ENCODE measurements around the gene SLC7A5. TPM values are rescaled to one million over a fixed set of nuclear protein-coding genes. Genes with fewer than 3 reads are reported as not detected.

Gene SLC7A5
- total RNA-seq, 2 donors from 2014 or later, result 374 to 588 TPM

DNA sequence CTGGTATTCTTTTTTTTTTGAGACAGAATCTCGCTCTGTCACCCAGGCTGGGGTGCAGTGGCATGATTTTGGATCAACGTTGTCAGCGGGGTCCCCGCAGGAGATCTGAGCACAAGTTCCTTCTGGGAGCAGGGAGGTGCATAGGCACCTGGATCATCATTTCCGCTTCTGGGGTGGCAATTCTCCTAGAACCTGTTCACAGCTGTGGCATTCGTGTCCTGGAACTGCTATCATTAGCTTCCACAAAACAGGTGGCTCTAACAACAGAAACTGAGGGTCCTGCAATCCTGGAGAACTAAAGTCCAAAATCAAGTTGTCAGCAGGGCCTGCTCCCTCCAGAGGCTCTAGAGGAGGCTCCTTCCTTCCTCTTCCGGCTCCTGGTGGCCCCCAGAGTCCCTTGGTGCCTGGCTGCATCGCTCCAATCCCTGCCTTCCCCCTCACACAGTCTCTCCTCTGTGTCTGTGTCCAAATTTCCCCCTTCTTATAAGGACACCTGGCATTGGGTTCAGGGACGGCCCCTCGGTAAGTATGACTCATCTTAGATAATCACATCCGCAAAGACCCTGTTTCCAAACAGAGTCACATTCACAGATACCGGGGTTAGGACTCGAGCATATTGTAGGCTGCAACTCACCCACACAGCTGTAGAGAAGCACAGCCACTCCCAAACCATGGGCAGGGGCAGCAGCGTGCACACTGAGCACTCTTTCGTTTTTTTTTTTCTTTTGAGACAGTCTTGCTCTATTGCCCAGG, 60.0 kb downstream of the SLC7A5 start:
- Mint-ChIP-seq H3K4me1 (peaks cover 4% of the 10 kb centered on the region), H3K36me3 (ENCODE audit: low read depth) (no peaks in the 10 kb centered on the region), H3K27ac (no peak overlapping the region), H3K27me3 (ENCODE audit: insufficient read depth) (no peaks in the 10 kb centered on the region), H3K9me3 (no peaks in the 10 kb centered on the region), H3K4me3 (no peak overlapping the region)
- TF ChIP-seq, protein P1, sequence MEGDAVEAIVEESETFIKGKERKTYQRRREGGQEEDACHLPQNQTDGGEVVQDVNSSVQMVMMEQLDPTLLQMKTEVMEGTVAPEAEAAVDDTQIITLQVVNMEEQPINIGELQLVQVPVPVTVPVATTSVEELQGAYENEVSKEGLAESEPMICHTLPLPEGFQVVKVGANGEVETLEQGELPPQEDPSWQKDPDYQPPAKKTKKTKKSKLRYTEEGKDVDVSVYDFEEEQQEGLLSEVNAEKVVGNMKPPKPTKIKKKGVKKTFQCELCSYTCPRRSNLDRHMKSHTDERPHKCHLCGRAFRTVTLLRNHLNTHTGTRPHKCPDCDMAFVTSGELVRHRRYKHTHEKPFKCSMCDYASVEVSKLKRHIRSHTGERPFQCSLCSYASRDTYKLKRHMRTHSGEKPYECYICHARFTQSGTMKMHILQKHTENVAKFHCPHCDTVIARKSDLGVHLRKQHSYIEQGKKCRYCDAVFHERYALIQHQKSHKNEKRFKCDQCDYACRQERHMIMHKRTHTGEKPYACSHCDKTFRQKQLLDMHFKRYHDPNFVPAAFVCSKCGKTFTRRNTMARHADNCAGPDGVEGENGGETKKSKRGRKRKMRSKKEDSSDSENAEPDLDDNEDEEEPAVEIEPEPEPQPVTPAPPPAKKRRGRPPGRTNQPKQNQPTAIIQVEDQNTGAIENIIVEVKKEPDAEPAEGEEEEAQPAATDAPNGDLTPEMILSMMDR (conservative IDR thresholded peaks at IDR 0.05), result no peak
- H3K36me3 ChIP-seq (ENCODE audit: control insufficient read depth, insufficient read depth, low read length), result no peaks in the 10 kb centered on the region
- no peaks in the 10 kb centered on the region for H3K4me1 ChIP-seq (ENCODE audit: control insufficient read depth, insufficient read depth, low read length)
- no peak overlapping the region for H3K9ac ChIP-seq (ENCODE audit: extremely low read depth, low read length, poor library complexity, severe bottlenecking)
- H3K27ac ChIP-seq (ENCODE audit: low read depth, low read length), result no peak overlapping the region
- no peaks in the 10 kb centered on the region for H3K27me3 ChIP-seq (ENCODE audit: control insufficient read depth, insufficient read depth, low read length, poor library complexity, severe bottlenecking)
- H3K4me3 ChIP-seq (ENCODE audit: low read length), result no peak overlapping the region
- H3K9me3 ChIP-seq (ENCODE audit: control insufficient read depth, low read length), result no peaks in the 10 kb centered on the region
- 82 to 83% methylated on average over 11 to 15 of the region's 15 CpGs for WGBS, 2 experiments (ENCODE audit: insufficient coverage in 1 of 2, insufficient read length in 1 of 2)
- DNase-seq, result no peak

DNA sequence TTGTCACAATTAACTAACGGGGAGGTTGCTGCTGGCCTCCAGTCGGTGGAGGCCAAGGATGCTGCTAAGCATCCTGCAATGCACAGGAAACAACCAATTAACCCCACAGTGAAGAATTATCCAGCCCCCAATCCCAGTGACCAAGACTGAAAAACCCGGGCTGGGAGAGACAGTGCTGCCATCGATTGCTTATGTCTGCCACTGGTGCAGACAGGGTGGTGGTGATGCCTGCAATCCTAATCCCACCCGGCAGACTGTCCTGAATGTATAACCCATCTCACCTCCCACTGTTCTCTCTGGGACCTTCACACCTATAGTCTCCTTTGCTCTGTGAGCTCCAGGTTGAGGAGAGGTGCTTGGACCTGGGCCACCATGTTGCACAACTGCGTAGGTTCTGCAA, 61.2 kb downstream of the SLC7A5 start:
- WGBS, 2 experiments (ENCODE audit: insufficient coverage in 1 of 2, insufficient read length in 1 of 2), result 89 to 91% methylated on average over 5 to 6 of the region's 6 CpGs
- H3K27me3 Mint-ChIP-seq (ENCODE audit: insufficient read depth), result no peaks in the 10 kb centered on the region
- H3K4me1 Mint-ChIP-seq, result peaks cover 4% of the 10 kb centered on the region

DNA sequence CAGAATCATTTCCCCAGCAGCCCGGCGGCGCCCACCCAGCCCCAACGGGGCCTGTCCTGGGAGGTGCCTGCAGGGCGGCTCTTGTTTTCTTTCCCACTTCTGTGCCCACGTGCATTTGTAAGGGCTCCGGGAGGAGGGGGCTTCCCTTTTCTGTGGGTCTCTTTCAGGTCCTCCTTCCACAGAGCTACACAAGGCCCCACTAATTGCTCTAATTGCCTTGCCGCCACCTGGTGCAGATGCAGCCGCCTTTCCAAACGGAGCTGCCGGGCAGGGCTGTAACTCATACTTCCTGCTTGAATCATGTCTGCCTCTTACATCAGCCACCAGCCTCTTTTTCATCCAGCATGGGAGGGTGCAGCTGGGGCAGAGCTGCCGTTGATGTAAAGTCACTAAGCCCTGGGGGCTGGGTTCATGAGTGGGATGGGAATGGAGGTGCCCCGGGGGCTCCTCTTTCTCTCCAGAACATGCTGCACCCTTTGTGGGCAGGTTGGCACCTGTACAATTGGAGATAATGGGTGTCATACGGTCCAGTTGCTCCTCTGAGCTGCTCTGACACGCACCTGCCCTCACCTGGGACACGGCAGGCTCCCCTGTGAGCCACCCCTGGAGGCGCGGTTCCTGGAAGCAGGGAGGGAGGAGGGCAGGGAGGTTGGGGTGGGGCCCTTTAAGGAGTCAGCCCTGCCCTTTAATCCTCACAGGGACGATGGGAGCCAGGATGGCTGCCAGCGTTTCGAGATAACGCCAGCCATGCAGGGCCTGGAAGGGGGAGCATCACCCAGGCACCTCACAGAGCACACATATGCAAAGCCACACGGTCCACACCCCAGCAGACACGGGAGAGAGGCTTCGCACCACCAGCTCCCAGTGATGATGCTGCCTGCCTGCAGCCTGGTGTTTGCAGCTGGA, 62.4 kb downstream of the SLC7A5 start:
- H3K4me1 Mint-ChIP-seq, result no peaks in the 10 kb centered on the region
- no peak overlapping the region for H3K9ac ChIP-seq (ENCODE audit: extremely low read depth, low read length, poor library complexity, severe bottlenecking)
- peak overlapping the region; percentile 20 for H3K27ac Mint-ChIP-seq
- H3K36me3 Mint-ChIP-seq (ENCODE audit: low read depth), result no peaks in the 10 kb centered on the region
- no peak overlapping the region for H3K4me3 ChIP-seq (ENCODE audit: low read length)
- 71 to 81% methylated on average over 13 to 25 of the region's 25 CpGs for WGBS, 2 experiments (ENCODE audit: insufficient coverage in 1 of 2, insufficient read length in 1 of 2)
- H3K36me3 ChIP-seq (ENCODE audit: control insufficient read depth, insufficient read depth, low read length), result no peaks in the 10 kb centered on the region
- TF ChIP-seq, protein P1 (conservative IDR thresholded peaks at IDR 0.05), result no peak
- peak; percentile 75 for DNase-seq
- H3K27me3 ChIP-seq (ENCODE audit: control insufficient read depth, insufficient read depth, low read length, poor library complexity, severe bottlenecking), result no peaks in the 10 kb centered on the region
- H3K9me3 ChIP-seq (ENCODE audit: control insufficient read depth, low read length), result no peaks in the 10 kb centered on the region
- peak overlapping the region; percentile 84 for H3K27ac ChIP-seq (ENCODE audit: low read depth, low read length)
- H3K4me3 Mint-ChIP-seq, result no peak overlapping the region
- no peaks in the 10 kb centered on the region for H3K9me3 Mint-ChIP-seq
- no peaks in the 10 kb centered on the region for H3K27me3 Mint-ChIP-seq (ENCODE audit: insufficient read depth)
- H3K4me1 ChIP-seq (ENCODE audit: control insufficient read depth, insufficient read depth, low read length), result no peaks in the 10 kb centered on the region

More for the DNA sequence above, 61.2 kb downstream of the SLC7A5 start:
- Mint-ChIP-seq H3K36me3 (ENCODE audit: low read depth) (no peaks in the 10 kb centered on the region), H3K4me3 (no peak overlapping the region), H3K9me3 (no peaks in the 10 kb centered on the region), H3K27ac (no peak overlapping the region)
- no peaks in the 10 kb centered on the region for H3K27me3 ChIP-seq (ENCODE audit: control insufficient read depth, insufficient read depth, low read length, poor library complexity, severe bottlenecking)
- H3K9me3 ChIP-seq (ENCODE audit: control insufficient read depth, low read length), result no peaks in the 10 kb centered on the region
- no peak for DNase-seq
- no peak overlapping the region for H3K9ac ChIP-seq (ENCODE audit: extremely low read depth, low read length, poor library complexity, severe bottlenecking)
- TF ChIP-seq, protein P1 (conservative IDR thresholded peaks at IDR 0.05), result no peak
- H3K27ac ChIP-seq (ENCODE audit: low read depth, low read length), result no peak overlapping the region
- H3K4me3 ChIP-seq (ENCODE audit: low read length), result no peak overlapping the region
- no peaks in the 10 kb centered on the region for H3K36me3 ChIP-seq (ENCODE audit: control insufficient read depth, insufficient read depth, low read length)
- H3K4me1 ChIP-seq (ENCODE audit: control insufficient read depth, insufficient read depth, low read length), result no peaks in the 10 kb centered on the region
